GM23338 (cell line): ENCODE measurements around the gene NPEPL1. TPM values are rescaled to one million over a fixed set of nuclear protein-coding genes. Genes with fewer than 3 reads are reported as not detected.

Experiments
- ATAC-seq: fragments of 200-7000 bp; cut with Tn5 transposase; 3 replicates; pipeline ENCODE4 v1.9.1; 2020
- DNase-seq: peaks from one replicate; pipeline ENCODE4 v3.0.0-alpha.2; 2015; ENCODE audit warnings: low spot score
- H2AFZ ChIP-seq: fragments of 200-600 bp; sonication (generic); 2 replicates; pipeline ENCODE4 v1.8.0; 2016; ENCODE audit warnings: antibody characterized with exemption, mild to moderate bottlenecking, moderate library complexity
- H3F3A ChIP-seq: fragments of 200-600 bp; sonication (generic); replicated peaks from 2 replicates; pipeline ENCODE4 v1.8.0; 2017; ENCODE audit warnings: antibody characterized with exemption, mixed run types, low read depth
- H3K27ac ChIP-seq: fragments of 200-600 bp; sonication (generic); 2 replicates; pipeline ENCODE4 v1.6.1; 2016; ENCODE audit warnings: low read depth
- H3K27me3 ChIP-seq: fragments of 200-600 bp; sonication (generic); 2 replicates; pipeline ENCODE4 v1.8.0; 2016; ENCODE audit warnings: mild to moderate bottlenecking, mixed run types, moderate library complexity; ENCODE audit not compliant: insufficient read depth
- H3K36me3 ChIP-seq: fragments of 200-600 bp; sonication (generic); 2 replicates; pipeline ENCODE4 v1.8.0; 2016; ENCODE audit warnings: mild to moderate bottlenecking; ENCODE audit not compliant: insufficient read depth
- H3K4me1 ChIP-seq: fragments of 200-600 bp; sonication (generic); 2 replicates; pipeline ENCODE4 v1.8.0; 2016; ENCODE audit warnings: mild to moderate bottlenecking, moderate library complexity; ENCODE audit not compliant: insufficient read depth
- H3K4me2 ChIP-seq: fragments of 200-600 bp; sonication (generic); 2 replicates; pipeline ENCODE4 v1.7.1; 2017; ENCODE audit warnings: mixed run types
- H3K4me3 ChIP-seq: fragments of 200-600 bp; sonication (generic); 2 replicates; pipeline ENCODE4 v1.6.1; 2016; ENCODE audit warnings: mixed run types
- H3K79me2 ChIP-seq: fragments of 200-600 bp; sonication (generic); replicated peaks from 2 replicates; pipeline ENCODE4 v1.8.0; 2017; ENCODE audit warnings: mild to moderate bottlenecking; ENCODE audit not compliant: insufficient read depth
- H3K9me2 ChIP-seq: fragments of 200-600 bp; sonication (generic); 2 replicates; pipeline ENCODE4 v1.8.0; 2017; ENCODE audit not compliant: insufficient read depth
- H4K20me1 ChIP-seq: fragments of 200-600 bp; sonication (generic); replicated peaks from 2 replicates; pipeline ENCODE4 v1.8.0; 2017; ENCODE audit warnings: mild to moderate bottlenecking; ENCODE audit not compliant: insufficient read depth
- H3K27ac Mint-ChIP-seq: 2 replicates; pipeline ENCODE4 v1.8.0; 2020; ENCODE audit warnings: inconsistent platforms, mild to moderate bottlenecking, moderate library complexity, mixed read lengths
- H3K27me3 Mint-ChIP-seq: 3 replicates; pipeline ENCODE4 v1.8.0; 2022; ENCODE audit warnings: low read depth, mild to moderate bottlenecking, moderate library complexity, mixed read lengths, inconsistent platforms; ENCODE audit not compliant: insufficient read depth, poor library complexity
- H3K36me3 Mint-ChIP-seq: 3 replicates; pipeline ENCODE4 v1.8.0; 2021; ENCODE audit warnings: low read depth, mild to moderate bottlenecking, inconsistent platforms, moderate library complexity, mixed read lengths
- H3K4me1 Mint-ChIP-seq: 3 replicates; pipeline ENCODE4 v1.8.0; 2020; ENCODE audit warnings: mild to moderate bottlenecking, inconsistent platforms, mixed read lengths
- H3K4me3 Mint-ChIP-seq: 3 replicates; pipeline ENCODE4 v1.8.0; 2021; ENCODE audit warnings: moderate library complexity, mild to moderate bottlenecking, inconsistent platforms, mixed read lengths
- H3K9me3 Mint-ChIP-seq: 3 replicates; pipeline ENCODE4 v1.8.0; 2020; ENCODE audit warnings: moderate library complexity, mild to moderate bottlenecking, inconsistent platforms, mixed read lengths
- CTCF ChIP-seq, 2 experiments: fragments of 200-600 bp in 1 of 2; sonication (generic) in 1 of 2; conservative IDR thresholded peaks; 2 replicates each; pipeline versions ENCODE4 v1.5.1 to v1.6.1; 2016 to 2017; ENCODE audit warnings: antibody characterized with exemption in 2 of 2, low read depth in 2 of 2, mild to moderate bottlenecking in 2 of 2, moderate library complexity in 1 of 2
- ETS1 ChIP-seq: IDR thresholded peaks from 2 replicates; pipeline ENCODE4 v1.6.1; 2016; ENCODE audit warnings: antibody characterized with exemption
- EZH2 ChIP-seq: fragments of 200-600 bp; sonication (generic); IDR thresholded peaks from one replicate; pipeline ENCODE4 v1.8.0; 2017; ENCODE audit warnings: antibody characterized with exemption, mild to moderate bottlenecking, low read depth; ENCODE audit not compliant: unreplicated experiment
- EZH2phosphoT487 ChIP-seq: fragments of 200-600 bp; sonication (generic); IDR thresholded peaks from one replicate; pipeline ENCODE4 v1.8.1; 2018; ENCODE audit warnings: antibody characterized with exemption; ENCODE audit not compliant: unreplicated experiment
- JUNB ChIP-seq: IDR thresholded peaks from one replicate; pipeline ENCODE4 v1.6.1; 2016; ENCODE audit warnings: antibody characterized with exemption; ENCODE audit not compliant: unreplicated experiment
- POLR2AphosphoS5 ChIP-seq: IDR thresholded peaks from 2 replicates; pipeline ENCODE4 v1.6.1; 2016; ENCODE audit warnings: antibody characterized with exemption, low read depth
- REST ChIP-seq: IDR thresholded peaks from one replicate; pipeline ENCODE4 v1.6.1; 2018; ENCODE audit warnings: antibody characterized with exemption; ENCODE audit not compliant: unreplicated experiment
- STAT1 ChIP-seq: IDR thresholded peaks from one replicate; pipeline ENCODE4 v1.6.1; 2016; ENCODE audit warnings: antibody characterized with exemption; ENCODE audit not compliant: unreplicated experiment
- ZNF114 ChIP-seq: fragments of 250-450 bp; sonication (Bioruptor Pico); IDR thresholded peaks from 2 replicates; pipeline ENCODE4 v1.5.0; 2020; ENCODE audit warnings: mild to moderate bottlenecking, moderate library complexity
- ZNF462 ChIP-seq: fragments of 250-450 bp; sonication (Bioruptor Pico); IDR thresholded peaks from 2 replicates; pipeline ENCODE4 v1.5.0; 2020; ENCODE audit warnings: mild to moderate bottlenecking, moderate library complexity
- polyA plus RNA-seq: library from polyadenylated mRNA; unstranded; fragments of >200 nt; fragmentation: Nextera tagmentation; extraction: Ambion mirVana; gene quantifications from 2 replicates; pipeline ENCODE4 v1.2.1, GENCODE V29; 2016
- total RNA-seq: library from RNA; depleted of rRNA; stranded (reverse); fragments of >200 nt; shearing (Covaris generic); gene quantifications from 2 replicates; pipeline ENCODE4 v1.2.3, GENCODE V29; 2014

NPEPL1 gene
- total and polyA plus RNA-seq, 2 experiments from 2014 or later = 23.5 to 30.0 TPM

- no peak for ATAC-seq
Measured at GRCh38 chr20:58682656-58683531, 9.7 kb upstream of the NPEPL1 start.

More at GRCh38 chr20:58682656-58683531, 9.7 kb upstream of the NPEPL1 start:
- Mint-ChIP-seq H3K27ac (no peak overlapping the region; the same call in none of the 2 replicates), H3K9me3 (no peaks in the 10 kb centered on the region), H3K4me3 (no peak overlapping the region), H3K36me3 (peaks cover 47% of the 10 kb centered on the region), H3K27me3 (peaks cover 8% of the 10 kb centered on the region), H3K4me1 (peaks cover 12% of the 10 kb centered on the region)
- no peaks in the 10 kb centered on the region; the same call in 1 of the 2 replicates for H3K36me3 ChIP-seq
- no peaks in the 10 kb centered on the region for H3K79me2 ChIP-seq
- no peak for DNase-seq
- no peak overlapping the region for H3K4me2 ChIP-seq
- no peaks in the 10 kb centered on the region for H3F3A ChIP-seq
- no peak overlapping the region for H3K27ac ChIP-seq
- H3K27me3 ChIP-seq = no peaks in the 10 kb centered on the region
- no peak overlapping the region for H2AFZ ChIP-seq
- TF ChIP-seq ETS1 (no peak), POLR2AphosphoS5 (no peak), CTCF (conservative IDR thresholded peaks at IDR 0.05; ENCODE audit: low read depth in 2 of 2) (no peak), STAT1 (no peak), REST (no peak), ZNF114 (CRISPR knock-in tag) (no peak), JUNB (no peak), EZH2 (no peak), ZNF462 (CRISPR knock-in tag) (no peak), EZH2phosphoT487 (no peak)
- no peaks in the 10 kb centered on the region for H3K9me2 ChIP-seq
- no peak overlapping the region for H3K4me3 ChIP-seq
- H3K4me1 ChIP-seq = peaks cover 5% of the 10 kb centered on the region; the same call in 1 of the 2 replicates
- H4K20me1 ChIP-seq = no peaks in the 10 kb centered on the region
